WTC11 (cell line): ENCODE measurements around the gene TPBG. TPM values are rescaled to one million over a fixed set of nuclear protein-coding genes. Genes with fewer than 3 reads are reported as not detected.
A peak's percentile ranks its signal among the peaks of the same experiment; 100 is the strongest.

ENCODE experiments used
- ATAC-seq: fragments of 200-7000 bp; cut with Tn5 transposase; 2 replicates; pipeline ENCODE4 v1.10.0; 2021; ENCODE audit warnings: mild to moderate bottlenecking, moderate library complexity
- CTCF ChIA-PET: fragments of 300-600 bp; sonication (Branson Sonifier 250); formaldehyde crosslinking; loops from one replicate; lab custom pipeline; 2021; ENCODE audit warnings: antibody characterized with exemption; lab: Charles Lee
- POLR2A ChIA-PET: fragments of 350-600 bp; sonication (Branson Sonifier 250); formaldehyde crosslinking; loops from one replicate; lab custom pipeline; 2021; ENCODE audit warnings: antibody characterized with exemption; lab: Charles Lee
- DNase-seq: peaks from one replicate; pipeline ENCODE4 v3.0.0; 2021; ENCODE audit warnings: low spot score
- H3K27ac Mint-ChIP-seq: 2 replicates; pipeline ENCODE4 v1.8.0; 2021; ENCODE audit warnings: mixed read lengths
- H3K27me3 Mint-ChIP-seq: 2 replicates; pipeline ENCODE4 v1.8.0; 2021; ENCODE audit warnings: low read depth, mild to moderate bottlenecking, moderate library complexity, mixed read lengths
- H3K36me3 Mint-ChIP-seq: 2 replicates; pipeline ENCODE4 v1.8.0; 2021; ENCODE audit warnings: mixed read lengths
- H3K4me1 Mint-ChIP-seq: 2 replicates; pipeline ENCODE4 v1.8.0; 2022; ENCODE audit warnings: mixed read lengths
- H3K4me3 Mint-ChIP-seq: 2 replicates; pipeline ENCODE4 v1.8.0; 2021; ENCODE audit warnings: mild to moderate bottlenecking, moderate library complexity, mixed read lengths
- H3K9me3 Mint-ChIP-seq: 2 replicates; pipeline ENCODE4 v1.8.0; 2021; ENCODE audit warnings: mixed read lengths
- CBFB ChIP-seq: sonication (generic); formaldehyde crosslinking; IDR thresholded peaks from 2 replicates; pipeline ENCODE4 v1.8.1; 2022; ENCODE audit warnings: mild to moderate bottlenecking, low read depth, missing genetic modification reagents
- CTCF ChIP-seq: fragments of 200-600 bp; IDR thresholded peaks from 2 replicates; pipeline ENCODE4 v1.8.0; 2022; ENCODE audit warnings: antibody characterized with exemption
- GABPB1 ChIP-seq: sonication (generic); formaldehyde crosslinking; IDR thresholded peaks from 2 replicates; pipeline ENCODE4 v1.8.1; 2023; ENCODE audit warnings: mild to moderate bottlenecking, missing genetic modification reagents
- HMGA2 ChIP-seq: fragments of 250-450 bp; sonication (Bioruptor Pico); IDR thresholded peaks from 2 replicates; pipeline ENCODE4 v1.4.0; 2021; ENCODE audit warnings: mild to moderate bottlenecking, moderate library complexity
- IRF2 ChIP-seq: sonication (generic); formaldehyde crosslinking; IDR thresholded peaks from 2 replicates; pipeline ENCODE4 v1.8.0; 2022; ENCODE audit warnings: low read depth, missing genetic modification reagents, borderline replicate concordance
- JAZF1 ChIP-seq: fragments of 250-450 bp; sonication (Bioruptor Pico); IDR thresholded peaks from 2 replicates; pipeline ENCODE4 v1.9.0; 2021; ENCODE audit warnings: moderate library complexity, mild to moderate bottlenecking, inconsistent platforms
- NFE2L1 ChIP-seq: sonication (generic); formaldehyde crosslinking; IDR thresholded peaks from 2 replicates; pipeline ENCODE4 v1.8.1; 2023; ENCODE audit warnings: missing genetic modification reagents
- NFYB ChIP-seq: sonication (generic); formaldehyde crosslinking; conservative IDR thresholded peaks from 2 replicates; pipeline ENCODE4 v1.8.0; 2022; ENCODE audit warnings: low read depth, missing genetic modification reagents
- OVOL2 ChIP-seq: fragments of 250-450 bp; sonication (Bioruptor Pico); IDR thresholded peaks from 2 replicates; pipeline ENCODE4 v1.9.0; 2021; ENCODE audit warnings: mild to moderate bottlenecking, borderline replicate concordance
- PRRX2 ChIP-seq: fragments of 250-450 bp; sonication (Bioruptor Pico); IDR thresholded peaks from 2 replicates; pipeline ENCODE4 v1.8.0; 2021; ENCODE audit warnings: mild to moderate bottlenecking
- SMAD3 ChIP-seq: sonication (generic); formaldehyde crosslinking; IDR thresholded peaks from 2 replicates; pipeline ENCODE4 v1.8.0; 2022; ENCODE audit warnings: missing genetic modification reagents, mild to moderate bottlenecking, borderline replicate concordance
- SOX15 ChIP-seq: fragments of 250-450 bp; sonication (Bioruptor Pico); IDR thresholded peaks from 2 replicates; pipeline ENCODE4 v1.9.0; 2021; ENCODE audit warnings: mild to moderate bottlenecking
- USF1 ChIP-seq: sonication (generic); formaldehyde crosslinking; IDR thresholded peaks from 2 replicates; pipeline ENCODE4 v1.8.0; 2022; ENCODE audit warnings: mild to moderate bottlenecking, missing genetic modification reagents
- USF2 ChIP-seq: sonication (generic); formaldehyde crosslinking; IDR thresholded peaks from 2 replicates; pipeline ENCODE4 v1.8.1; 2023; ENCODE audit warnings: mild to moderate bottlenecking, missing genetic modification reagents, moderate library complexity
- ZNF138 ChIP-seq: sonication (generic); formaldehyde crosslinking; conservative IDR thresholded peaks from 2 replicates; pipeline ENCODE4 v1.8.1; 2022; ENCODE audit warnings: mild to moderate bottlenecking, moderate library complexity, missing genetic modification reagents
- ZNF219 ChIP-seq: sonication (generic); formaldehyde crosslinking; IDR thresholded peaks from 2 replicates; pipeline ENCODE4 v1.8.0; 2023; ENCODE audit warnings: missing genetic modification reagents, mild to moderate bottlenecking, borderline replicate concordance
- ZNF396 ChIP-seq: fragments of 250-450 bp; sonication (Bioruptor Pico); IDR thresholded peaks from 2 replicates; pipeline ENCODE4 v1.8.0; 2021; ENCODE audit warnings: mild to moderate bottlenecking, moderate library complexity, borderline replicate concordance
- ZNF423 ChIP-seq: fragments of 250-450 bp; sonication (Bioruptor Pico); IDR thresholded peaks from 2 replicates; pipeline ENCODE4 v2.1.2; 2022; ENCODE audit warnings: mild to moderate bottlenecking, moderate library complexity
- total RNA-seq: library from RNA; stranded (reverse); gene quantifications from 3 replicates; pipeline ENCODE4 v1.2.3, GENCODE V29; 2021

Gene TPBG
- total RNA-seq, 1 experiment from 2014 or later = 35.3 TPM

DNA sequence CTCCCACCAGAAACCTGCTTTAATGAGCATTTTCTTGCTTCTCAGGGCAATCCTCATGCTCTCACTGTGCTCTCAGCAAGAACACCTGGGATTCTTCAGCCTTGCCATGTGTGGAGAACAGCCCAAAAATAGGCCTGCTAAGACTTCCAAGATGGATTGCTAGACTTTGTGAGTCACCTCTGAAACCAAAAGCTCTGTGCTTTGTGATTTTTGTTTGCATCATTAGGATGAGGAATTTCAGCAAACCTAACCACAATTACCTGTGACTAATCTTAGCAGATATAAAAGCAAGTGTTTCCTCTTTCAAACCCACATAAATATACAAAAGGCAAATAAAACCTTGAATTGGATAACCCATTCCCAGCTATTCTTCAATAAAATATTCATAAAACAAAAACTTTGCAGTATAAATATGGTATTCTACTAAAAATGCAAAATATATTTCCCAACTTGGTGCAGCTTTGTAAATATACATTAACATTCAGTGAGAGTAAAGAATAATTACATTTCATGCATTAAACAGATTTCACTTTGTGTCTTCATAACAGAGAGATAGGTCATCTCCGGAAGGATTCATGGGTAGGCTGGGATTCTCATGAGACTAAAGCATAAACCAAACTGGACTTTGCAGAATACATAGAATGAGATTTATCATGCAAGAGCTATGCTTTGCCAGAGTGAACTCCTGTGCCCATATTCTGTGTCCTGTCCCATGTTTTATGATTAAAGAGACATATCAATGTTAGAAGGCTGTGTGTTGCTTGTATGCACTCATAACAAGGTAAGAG is 33.5 kb downstream of the TPBG start:
- H3K27me3 Mint-ChIP-seq = no peaks in the 10 kb centered on the region
- TF ChIP-seq USF2 (CRISPR knock-in tag) (no peak), JAZF1 (no peak), PRRX2 (CRISPR knock-in tag) (no peak), ZNF219 (CRISPR knock-in tag) (no peak), SMAD3 (no peak)
- TF ChIP-seq, all 79 proteins: peak for 0
- H3K4me3 Mint-ChIP-seq = no peak overlapping the region
- H3K4me1 Mint-ChIP-seq = peaks cover 30% of the 10 kb centered on the region
- ATAC-seq (no peak), DNase-seq (no peak)
- H3K9me3 Mint-ChIP-seq = no peaks in the 10 kb centered on the region; the same call in 1 of the 2 replicates
- ChIA-PET POLR2A (no interaction called here), CTCF (interaction anchor here (1.1 kb wide), 1 partner anchor 34 kb away, joined by 5 read pairs; the partner anchor contains the start of gene TPBG)
- 0 out of 2 replicates have a peak overlapping the region, but pooled peaks have one; percentile 18 for H3K27ac Mint-ChIP-seq
- peaks cover 3% of the 10 kb centered on the region; the same call in 1 of the 2 replicates for H3K36me3 Mint-ChIP-seq

GRCh38 chr6:82397962-82398692 is 34.5 kb downstream of the TPBG start:
- CTCF ChIA-PET = interaction anchor here (0.6 kb wide), 1 partner anchor 670 kb away, joined by 3 read pairs; the partner anchor contains the start of gene DOP1A
- no peaks in the 10 kb centered on the region for H3K27me3 Mint-ChIP-seq
- ATAC-seq = no peak
- POLR2A ChIA-PET = no interaction called here
- TF ChIP-seq NFE2L1 (CRISPR knock-in tag) (no peak), SOX15 (no peak), NFYB (no peak), ZNF396 (CRISPR knock-in tag) (no peak), CTCF (no peak), PRRX2 (CRISPR knock-in tag) (no peak), USF2 (CRISPR knock-in tag) (no peak), USF1 (CRISPR knock-in tag) (no peak), CBFB (CRISPR knock-in tag) (no peak), OVOL2 (no peak), ZNF138 (no peak), HMGA2 (no peak), ZNF423 (CRISPR knock-in tag) (no peak)
- TF ChIP-seq, all 79 proteins: peak for 0
- Mint-ChIP-seq H3K36me3 (peaks cover 3% of the 10 kb centered on the region; the same call in 1 of the 2 replicates), H3K9me3 (no peaks in the 10 kb centered on the region; the same call in 1 of the 2 replicates), H3K27ac (0 out of 2 replicates have a peak overlapping the region, but pooled peaks have one; percentile 29), H3K4me3 (no peak overlapping the region), H3K4me1 (peaks cover 30% of the 10 kb centered on the region)
- no peak for DNase-seq

GRCh38 chr6:82408952-82409431 is 45.4 kb downstream of the TPBG start:
- no peaks in the 10 kb centered on the region for H3K36me3 Mint-ChIP-seq
- H3K9me3 Mint-ChIP-seq = no peaks in the 10 kb centered on the region
- H3K27me3 Mint-ChIP-seq = no peaks in the 10 kb centered on the region
- no peak for ATAC-seq
- DNase-seq = no peak
- peak; percentile 83 for TF ChIP-seq GABPB1 (CRISPR knock-in tag)
- no peak for TF ChIP-seq IRF2
- TF ChIP-seq NFYB = no peak
- ChIA-PET CTCF (interaction anchor here (1.6 kb wide), 1 partner anchor 304 kb away, joined by 3 read pairs; no protein-coding TSS in a partner anchor), POLR2A (no interaction called here)
- peaks cover 11% of the 10 kb centered on the region for H3K4me1 Mint-ChIP-seq
- no peak overlapping the region for H3K4me3 Mint-ChIP-seq
- no peak overlapping the region for H3K27ac Mint-ChIP-seq
